Measurements from ENCODE around the gene LRRC59.

Gene LRRC59

DNA sequence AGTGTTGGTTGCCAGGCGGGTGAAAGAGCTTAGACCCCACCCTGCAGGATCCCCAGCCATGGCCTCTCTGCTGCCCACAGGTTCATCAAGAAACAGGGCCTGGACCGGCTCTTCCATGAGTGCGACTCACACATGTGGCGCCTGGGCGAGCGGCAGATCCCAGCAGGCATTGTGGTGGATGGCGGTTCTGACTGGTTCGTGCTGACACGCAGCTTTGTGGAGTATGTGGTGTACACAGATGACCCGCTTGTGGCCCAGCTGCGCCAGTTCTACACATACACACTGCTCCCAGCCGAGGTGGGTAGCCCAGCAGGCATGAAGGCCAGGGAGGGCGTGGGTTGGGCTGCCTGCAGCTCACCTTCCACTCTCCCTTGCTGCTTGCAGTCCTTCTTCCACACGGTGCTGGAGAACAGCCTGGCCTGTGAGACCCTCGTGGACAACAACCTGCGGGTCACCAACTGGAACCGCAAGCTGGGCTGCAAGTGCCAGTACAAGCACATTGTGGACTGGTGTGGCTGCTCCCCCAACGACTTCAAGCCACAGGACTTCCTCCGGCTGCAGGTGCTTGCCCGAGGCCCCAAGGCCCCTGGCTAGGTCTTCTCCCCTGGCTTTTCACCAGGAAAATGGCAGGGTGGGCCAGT lies 41.5 kb downstream of the LRRC59 start:
- ATAC-seq (replicated peaks) (no peak), DNase-seq (no peak)
- no peaks in the 10 kb centered on the region for H3K9me3 Mint-ChIP-seq
- H3K4me1 Mint-ChIP-seq: peaks cover 7 to 10% of the 10 kb centered on the region in 2 donors
- H3K4me3 Mint-ChIP-seq: no peak overlapping the region
- no peaks in the 10 kb centered on the region for H3K27me3 Mint-ChIP-seq
- H3K36me3 Mint-ChIP-seq: peaks cover 20 to 46% of the 10 kb centered on the region in 2 donors
- H3K27ac Mint-ChIP-seq: no peak overlapping the region

DNA sequence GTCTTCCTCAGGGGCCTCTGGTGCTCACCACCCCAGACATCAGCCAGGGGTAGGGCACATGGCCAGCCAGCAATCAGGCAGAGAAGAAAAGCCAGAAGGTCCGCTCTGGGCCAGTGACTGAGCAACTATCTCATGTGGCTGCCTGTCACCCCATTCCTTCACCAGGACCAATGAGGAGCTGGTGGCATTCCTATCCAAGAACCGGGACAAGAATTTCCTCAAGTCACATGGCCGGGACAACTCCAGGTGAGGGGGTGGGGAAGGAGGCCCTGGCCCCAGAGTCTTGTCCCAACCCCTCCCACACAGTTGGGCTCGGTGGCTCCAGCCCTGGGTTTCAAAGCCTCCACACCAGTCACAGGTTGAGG lies 42.0 kb downstream of the LRRC59 start:
- ATAC-seq (replicated peaks): no peak
- Mint-ChIP-seq H3K9me3 (no peaks in the 10 kb centered on the region), H3K4me1 (peaks cover 10 to 15% of the 10 kb centered on the region in 2 donors), H3K27ac (no peak overlapping the region), H3K27me3 (no peaks in the 10 kb centered on the region), H3K4me3 (no peak overlapping the region), H3K36me3 (peaks cover 17 to 43% of the 10 kb centered on the region in 2 donors)
- DNase-seq: no peak

DNA sequence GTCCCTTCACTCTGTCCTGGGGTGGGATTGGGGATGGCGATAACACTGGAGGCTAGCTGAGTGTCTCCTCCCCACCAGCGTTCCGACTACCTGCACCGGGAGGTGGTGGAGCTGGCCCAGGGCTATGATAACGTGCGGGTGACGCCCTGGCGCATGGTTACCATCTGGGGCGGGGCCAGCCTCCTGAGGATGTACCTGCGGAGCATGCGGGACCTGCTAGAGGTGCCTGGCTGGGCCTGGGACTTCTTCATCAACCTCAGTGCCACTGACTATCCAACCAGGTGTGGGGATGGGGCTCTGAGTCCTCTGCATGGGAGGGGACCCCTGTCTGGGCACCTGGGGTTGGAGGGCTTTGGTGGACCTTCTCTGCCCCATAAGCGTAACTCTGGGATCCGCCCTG lies 42.5 kb downstream of the LRRC59 start:
- DNase-seq (no peak), ATAC-seq (replicated peaks) (no peak)
- H3K9me3 Mint-ChIP-seq: no peaks in the 10 kb centered on the region
- H3K27ac Mint-ChIP-seq: no peak overlapping the region
- no peaks in the 10 kb centered on the region for H3K27me3 Mint-ChIP-seq
- no peak overlapping the region for H3K4me3 Mint-ChIP-seq
- H3K36me3 Mint-ChIP-seq: peaks cover 17 to 40% of the 10 kb centered on the region in 2 donors
- H3K4me1 Mint-ChIP-seq: peaks cover 10 to 15% of the 10 kb centered on the region in 2 donors

DNA sequence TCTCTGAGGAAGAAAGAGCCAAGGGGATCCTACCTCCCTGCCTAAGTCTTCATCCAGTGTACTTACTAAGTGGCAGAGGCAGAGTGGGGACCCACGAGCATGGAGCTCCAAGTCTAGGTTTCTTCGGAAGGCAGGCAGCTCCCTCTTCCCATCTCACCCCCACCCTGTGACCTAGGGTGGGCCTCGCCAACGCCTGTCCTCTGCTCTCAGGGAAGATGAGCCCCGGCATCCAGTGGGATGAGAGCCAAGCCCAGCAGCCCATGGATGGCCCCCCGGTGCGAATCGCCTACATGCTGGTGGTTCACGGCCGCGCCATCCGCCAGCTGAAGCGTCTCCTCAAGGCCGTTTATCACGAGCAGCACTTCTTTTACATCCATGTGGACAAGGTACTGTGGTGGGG lies 43.1 kb downstream of the LRRC59 start:
- peaks cover 12 to 16% of the 10 kb centered on the region in 2 donors for H3K4me1 Mint-ChIP-seq
- no peak for DNase-seq
- peaks cover 15 to 38% of the 10 kb centered on the region in 2 donors for H3K36me3 Mint-ChIP-seq
- H3K27ac Mint-ChIP-seq: no peak overlapping the region
- no peaks in the 10 kb centered on the region for H3K27me3 Mint-ChIP-seq
- H3K4me3 Mint-ChIP-seq: no peak overlapping the region
- no peak for ATAC-seq (replicated peaks)
- no peaks in the 10 kb centered on the region for H3K9me3 Mint-ChIP-seq

DNA sequence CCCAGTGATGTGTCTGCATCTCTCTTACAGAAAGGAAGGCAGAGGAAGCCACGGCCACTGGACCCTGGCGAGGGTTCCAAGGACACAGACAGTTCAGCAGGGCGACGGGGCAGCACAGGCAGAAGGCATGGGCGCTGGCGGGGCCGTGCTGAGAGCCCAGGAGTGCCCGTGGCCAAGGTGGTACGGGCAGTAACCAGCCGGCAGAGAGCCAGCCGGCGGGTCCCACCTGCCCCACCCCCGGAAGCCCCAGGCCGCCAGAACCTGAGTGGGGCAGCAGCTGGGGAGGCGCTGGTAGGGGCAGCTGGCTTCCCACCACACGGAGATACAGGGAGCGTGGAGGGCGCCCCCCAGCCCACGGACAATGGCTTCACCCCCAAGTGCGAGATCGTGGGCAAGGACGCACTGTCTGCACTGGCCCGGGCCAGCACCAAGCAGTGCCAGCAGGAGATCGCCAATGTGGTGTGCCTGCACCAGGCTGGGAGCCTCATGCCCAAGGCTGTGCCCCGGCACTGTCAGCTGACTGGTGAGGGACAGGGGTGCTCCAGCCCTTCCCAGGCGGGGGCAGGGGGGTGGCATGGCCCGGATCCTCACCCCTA lies 43.6 kb downstream of the LRRC59 start:
- Mint-ChIP-seq H3K4me3 (no peak overlapping the region), H3K27ac (no peak overlapping the region), H3K9me3 (no peaks in the 10 kb centered on the region), H3K4me1 (peaks cover 16 to 20% of the 10 kb centered on the region in 2 donors), H3K27me3 (no peaks in the 10 kb centered on the region), H3K36me3 (peaks cover 13 to 34% of the 10 kb centered on the region in 2 donors)
- DNase-seq: no peak
- ATAC-seq (replicated peaks): no peak

DNA sequence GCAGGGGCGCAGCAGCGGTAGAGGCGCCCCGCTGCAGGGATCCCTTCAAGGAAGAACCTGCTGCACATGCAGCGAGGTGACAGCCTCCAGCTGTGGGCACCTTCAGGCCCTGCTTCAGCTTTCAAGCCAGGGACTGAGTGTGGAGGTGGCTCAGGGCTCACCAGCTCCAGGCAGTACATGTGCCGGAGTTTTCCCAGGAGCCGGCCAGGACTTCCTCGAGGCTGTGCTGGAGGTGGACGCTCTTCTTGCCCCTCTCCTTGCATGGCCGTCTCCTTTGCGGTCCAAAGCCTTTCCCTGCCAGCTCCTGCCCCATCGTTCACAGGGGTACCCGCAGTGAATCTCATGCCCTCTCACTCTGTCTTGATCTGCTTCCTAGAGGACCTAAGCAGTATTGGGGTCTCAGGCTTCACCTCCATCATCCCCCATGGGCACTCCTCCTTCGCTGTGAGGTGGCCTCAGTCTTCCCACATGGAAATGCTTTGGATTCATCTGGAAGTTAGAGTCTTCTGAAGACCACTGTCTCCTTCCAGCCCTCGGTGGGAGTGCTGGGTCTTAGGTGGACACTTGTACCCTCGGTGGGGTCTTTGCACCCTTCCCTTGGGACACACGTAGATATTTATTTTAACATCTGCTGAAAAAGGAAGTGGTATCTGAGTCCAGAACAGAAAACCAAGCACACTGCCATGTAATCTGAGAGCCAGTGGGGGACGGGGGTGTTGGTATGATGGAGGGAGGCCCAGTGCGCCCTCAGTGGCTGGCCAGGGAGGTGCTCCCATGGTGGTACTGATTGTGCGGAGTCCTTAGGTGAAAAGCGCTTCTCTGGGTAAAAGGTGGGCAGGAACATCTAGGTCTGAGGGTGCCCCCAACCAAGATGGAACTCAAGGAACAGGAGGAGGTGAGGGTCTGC lies 44.4 kb downstream of the LRRC59 start:
- ATAC-seq (replicated peaks): no peak
- no peak overlapping the region for H3K27ac Mint-ChIP-seq

DNA sequence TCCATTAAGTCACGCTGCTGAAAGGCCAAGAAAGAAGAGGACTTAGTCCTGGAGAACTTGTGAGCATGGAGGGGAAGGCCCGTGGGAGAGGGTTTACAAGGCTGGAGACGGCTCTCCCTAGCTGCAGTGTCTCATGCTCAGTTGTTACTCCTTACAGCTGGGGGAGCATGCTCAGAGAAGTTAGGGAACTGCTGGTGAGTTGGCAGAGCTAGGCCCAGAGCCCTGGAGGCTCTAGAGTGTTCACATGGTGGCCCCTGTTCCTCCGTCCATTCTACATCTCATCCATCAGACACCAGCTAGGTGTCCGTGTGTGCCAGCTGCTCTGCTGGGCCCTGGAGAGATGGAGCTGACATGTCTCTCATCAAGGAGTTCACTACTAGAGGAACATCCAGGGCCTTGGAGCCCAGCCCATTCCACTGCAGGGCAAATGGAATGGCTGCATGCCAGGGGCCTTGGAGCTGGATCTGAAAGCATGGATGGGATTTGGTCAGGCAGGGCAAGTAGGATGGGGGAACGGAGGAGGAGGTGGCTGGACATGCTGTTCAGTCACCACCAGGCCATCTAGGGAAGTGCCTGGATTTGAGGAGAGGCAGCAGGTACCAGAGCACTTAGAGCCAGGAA lies 45.1 kb downstream of the LRRC59 start:
- H3K4me1 Mint-ChIP-seq: peaks cover 23 to 34% of the 10 kb centered on the region in 2 donors
- H3K27me3 Mint-ChIP-seq: no peaks in the 10 kb centered on the region
- no peak overlapping the region for H3K4me3 Mint-ChIP-seq
- H3K27ac Mint-ChIP-seq: no peak overlapping the region
- no peaks in the 10 kb centered on the region for H3K9me3 Mint-ChIP-seq
- ATAC-seq (replicated peaks) (no peak), DNase-seq (no peak)
- H3K36me3 Mint-ChIP-seq: peaks cover 9 to 34% of the 10 kb centered on the region in 2 donors

More for the DNA sequence above, 44.4 kb downstream of the LRRC59 start:
- DNase-seq: no peak
- Mint-ChIP-seq H3K4me1 (peaks cover 21 to 26% of the 10 kb centered on the region in 2 donors), H3K4me3 (no peak overlapping the region), H3K36me3 (peaks cover 11 to 34% of the 10 kb centered on the region in 2 donors), H3K27me3 (no peaks in the 10 kb centered on the region), H3K9me3 (no peaks in the 10 kb centered on the region)

DNA sequence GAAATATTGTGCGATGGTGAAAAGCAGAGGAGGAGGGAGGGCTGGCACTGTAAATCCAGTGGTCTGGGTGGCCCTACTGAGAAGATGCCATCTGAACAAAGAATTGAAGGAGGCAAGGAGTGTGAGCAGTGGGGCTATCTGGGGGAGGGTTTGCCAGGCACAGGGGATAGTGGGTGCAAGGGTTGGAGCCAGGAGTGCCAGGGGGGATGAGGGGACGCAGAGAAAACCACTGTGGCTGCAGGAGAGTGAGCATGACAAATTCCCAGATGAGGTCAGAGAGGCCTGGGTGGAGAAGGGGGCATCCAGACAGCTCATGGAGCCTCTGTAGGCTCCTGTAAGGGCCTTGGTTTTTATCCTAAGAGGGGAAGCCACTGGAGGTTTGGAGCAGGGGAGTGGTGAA lies 46.6 kb downstream of the LRRC59 start:
- Mint-ChIP-seq H3K9me3 (no peaks in the 10 kb centered on the region), H3K4me3 (no peak overlapping the region), H3K27ac (no peak overlapping the region), H3K4me1 (peaks cover 29 to 43% of the 10 kb centered on the region in 2 donors), H3K27me3 (no peaks in the 10 kb centered on the region), H3K36me3 (peaks cover 9 to 29% of the 10 kb centered on the region in 2 donors)
- DNase-seq (no peak), ATAC-seq (replicated peaks) (no peak)

DNA sequence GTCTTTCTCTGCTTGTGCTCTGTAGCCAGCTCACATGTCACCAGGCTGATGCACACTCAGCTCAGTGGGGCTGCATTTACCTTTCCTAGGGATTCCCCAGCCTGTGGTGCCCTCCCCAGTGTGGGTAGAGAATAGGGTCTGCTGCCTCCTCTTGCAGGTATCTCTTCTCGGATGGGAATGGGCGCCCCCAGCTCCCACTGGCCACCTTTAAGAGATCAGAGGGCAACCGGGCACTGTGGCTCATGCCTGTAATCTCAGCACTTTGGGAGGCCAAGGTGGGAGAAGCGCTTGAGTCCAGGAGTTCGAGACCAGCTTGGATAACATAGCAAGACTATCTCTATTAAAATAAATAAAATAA lies 48.1 kb downstream of the LRRC59 start:
- ATAC-seq (replicated peaks): no peak
- DNase-seq: no peak
- H3K27me3 Mint-ChIP-seq: no peaks in the 10 kb centered on the region
- H3K9me3 Mint-ChIP-seq: no peaks in the 10 kb centered on the region
- H3K27ac Mint-ChIP-seq: peak overlapping the region; percentile 57
- H3K4me1 Mint-ChIP-seq: peaks cover 35 to 49% of the 10 kb centered on the region in 2 donors
- no peak overlapping the region for H3K4me3 Mint-ChIP-seq
- H3K36me3 Mint-ChIP-seq: peaks cover 7 to 19% of the 10 kb centered on the region in 2 donors

DNA sequence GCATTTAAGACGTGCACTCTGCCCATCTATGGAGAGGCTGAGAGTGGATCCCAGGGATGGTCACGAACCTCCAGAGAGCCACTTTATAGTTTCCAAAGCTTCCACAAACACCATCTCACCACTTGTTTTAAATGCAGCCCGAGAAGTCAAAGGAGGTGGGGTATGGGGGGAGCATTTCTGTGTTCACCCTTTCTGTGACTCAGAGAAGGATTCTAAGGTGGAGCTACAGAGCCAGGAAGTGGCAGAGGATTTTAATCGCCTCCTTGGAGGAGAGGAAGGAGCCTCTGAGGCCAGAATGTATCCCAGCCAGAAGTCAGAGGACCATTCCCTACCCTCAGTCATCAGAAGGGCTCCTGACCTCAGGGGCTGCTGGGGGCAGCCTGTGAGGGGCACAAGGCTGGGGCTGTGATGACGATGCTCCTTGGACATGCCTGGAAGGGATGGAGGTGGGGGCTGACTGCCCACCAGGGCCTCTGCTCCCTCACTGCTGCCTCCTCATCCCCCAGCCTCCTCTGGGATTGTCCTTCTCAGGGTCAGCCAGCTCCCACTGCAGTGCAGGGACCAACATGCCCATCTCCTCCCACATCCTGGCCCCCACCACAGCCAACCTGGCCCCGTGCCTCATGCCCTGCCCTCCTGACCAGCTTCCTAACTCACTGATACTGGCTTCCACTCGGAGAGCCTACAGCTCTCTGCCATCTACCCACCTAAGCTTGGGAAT lies 48.6 kb downstream of the LRRC59 start:
- peaks cover 35 to 49% of the 10 kb centered on the region in 2 donors for H3K4me1 Mint-ChIP-seq
- peaks cover 7 to 16% of the 10 kb centered on the region in 2 donors for H3K36me3 Mint-ChIP-seq
- no peaks in the 10 kb centered on the region for H3K9me3 Mint-ChIP-seq
- H3K4me3 Mint-ChIP-seq: no peak overlapping the region
- ATAC-seq (replicated peaks) (no peak), DNase-seq (no peak)
- H3K27ac Mint-ChIP-seq: peak overlapping the region; percentile 61
- no peaks in the 10 kb centered on the region for H3K27me3 Mint-ChIP-seq

DNA sequence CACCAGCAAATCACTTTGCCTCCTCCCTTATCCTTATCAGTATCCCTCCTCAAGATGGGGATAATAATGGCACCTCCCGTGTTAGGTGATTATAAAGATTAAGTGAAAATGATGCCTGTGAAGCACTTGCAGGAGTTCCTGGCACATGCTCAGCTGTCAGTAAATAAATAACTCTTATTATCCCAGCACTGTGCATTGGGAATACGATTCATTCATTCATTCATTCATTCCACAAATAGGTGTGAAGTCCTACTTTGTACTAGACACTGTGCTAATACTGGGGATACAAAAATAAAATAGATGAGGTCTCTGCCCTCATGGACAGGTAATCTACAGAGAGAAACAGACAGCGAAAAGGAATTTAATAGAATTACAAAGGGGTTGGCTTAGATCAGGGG lies 49.4 kb downstream of the LRRC59 start:
- DNase-seq (no peak), ATAC-seq (replicated peaks) (no peak)
- Mint-ChIP-seq H3K36me3 (peaks cover 2 to 10% of the 10 kb centered on the region in 2 donors), H3K27ac (peak overlapping the region; percentile 61), H3K9me3 (no peaks in the 10 kb centered on the region), H3K4me3 (peak overlapping the region; percentile 41 to 93), H3K27me3 (no peaks in the 10 kb centered on the region), H3K4me1 (peaks cover 35 to 42% of the 10 kb centered on the region in 2 donors)

DNA sequence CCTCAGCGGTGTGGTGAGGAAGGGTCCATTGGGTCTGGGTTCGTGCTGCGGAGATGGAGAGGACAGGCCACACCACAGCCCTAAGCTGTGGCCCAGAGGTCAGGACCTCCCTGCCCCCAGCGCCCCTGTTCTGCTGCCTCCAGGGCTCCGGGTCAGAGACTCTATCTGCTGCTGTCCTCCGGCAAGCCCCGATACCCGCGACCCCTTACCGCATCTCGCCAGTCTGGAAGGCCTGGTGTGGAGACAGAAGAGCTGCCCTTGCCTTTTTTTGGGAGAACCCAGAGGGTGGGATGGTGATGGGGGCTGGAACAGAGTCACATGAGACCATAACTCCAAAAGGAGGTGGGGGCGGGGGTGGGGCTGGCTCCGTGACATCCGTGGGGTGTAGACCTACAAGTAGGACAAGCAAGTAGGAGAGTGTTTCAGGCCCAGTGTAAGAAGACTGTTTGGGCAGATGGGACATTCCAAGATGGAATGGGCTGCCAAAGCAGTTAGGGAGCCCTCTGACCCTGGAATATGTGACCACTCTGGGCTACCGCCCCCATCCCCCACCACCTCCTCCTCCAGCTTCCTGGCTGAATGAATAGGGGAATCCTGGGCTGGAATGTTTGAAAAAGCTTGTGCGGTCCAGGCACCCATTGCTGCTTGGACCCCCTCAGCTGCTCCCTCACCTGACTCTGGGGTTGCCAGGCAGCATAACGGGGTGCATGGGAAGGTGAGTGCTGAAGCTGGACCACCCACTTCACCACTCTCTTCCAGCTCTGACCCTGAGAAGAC lies 50.0 kb downstream of the LRRC59 start:
- H3K36me3 Mint-ChIP-seq: peaks cover 2 to 9% of the 10 kb centered on the region in 2 donors
- H3K4me1 Mint-ChIP-seq: peaks cover 35 to 42% of the 10 kb centered on the region in 2 donors
- no peaks in the 10 kb centered on the region for H3K27me3 Mint-ChIP-seq
- DNase-seq (no peak), ATAC-seq (replicated peaks) (no peak)
- no peaks in the 10 kb centered on the region for H3K9me3 Mint-ChIP-seq
- H3K4me3 Mint-ChIP-seq: peak overlapping the region; percentile 93 to 96
- H3K27ac Mint-ChIP-seq: peak overlapping the region; percentile 94
